Measurements from ENCODE around the gene SOX6.

SOX6 gene

DNA sequence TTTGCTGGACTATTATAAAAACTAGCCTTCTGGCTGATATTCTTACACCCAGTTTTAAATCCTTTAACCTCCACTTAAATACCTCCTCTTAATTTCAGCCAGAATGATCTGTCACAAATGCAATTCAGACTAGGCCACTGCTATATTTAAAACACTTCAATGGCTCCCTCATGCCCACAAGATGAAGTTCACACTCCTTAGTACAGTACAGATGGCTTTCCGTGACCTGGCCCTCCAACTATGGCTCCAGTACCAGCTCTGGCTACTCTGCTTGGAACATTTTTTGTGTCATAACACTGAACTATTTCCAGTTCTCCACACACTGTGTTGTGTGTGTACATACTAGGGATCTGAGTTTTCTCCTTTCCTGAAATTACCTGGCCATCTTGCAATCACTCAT lies 353.4 kb downstream of the SOX6 start:
- TF ChIP-seq, protein P1, sequence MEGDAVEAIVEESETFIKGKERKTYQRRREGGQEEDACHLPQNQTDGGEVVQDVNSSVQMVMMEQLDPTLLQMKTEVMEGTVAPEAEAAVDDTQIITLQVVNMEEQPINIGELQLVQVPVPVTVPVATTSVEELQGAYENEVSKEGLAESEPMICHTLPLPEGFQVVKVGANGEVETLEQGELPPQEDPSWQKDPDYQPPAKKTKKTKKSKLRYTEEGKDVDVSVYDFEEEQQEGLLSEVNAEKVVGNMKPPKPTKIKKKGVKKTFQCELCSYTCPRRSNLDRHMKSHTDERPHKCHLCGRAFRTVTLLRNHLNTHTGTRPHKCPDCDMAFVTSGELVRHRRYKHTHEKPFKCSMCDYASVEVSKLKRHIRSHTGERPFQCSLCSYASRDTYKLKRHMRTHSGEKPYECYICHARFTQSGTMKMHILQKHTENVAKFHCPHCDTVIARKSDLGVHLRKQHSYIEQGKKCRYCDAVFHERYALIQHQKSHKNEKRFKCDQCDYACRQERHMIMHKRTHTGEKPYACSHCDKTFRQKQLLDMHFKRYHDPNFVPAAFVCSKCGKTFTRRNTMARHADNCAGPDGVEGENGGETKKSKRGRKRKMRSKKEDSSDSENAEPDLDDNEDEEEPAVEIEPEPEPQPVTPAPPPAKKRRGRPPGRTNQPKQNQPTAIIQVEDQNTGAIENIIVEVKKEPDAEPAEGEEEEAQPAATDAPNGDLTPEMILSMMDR (IDR thresholded peaks at IDR 0.05; ENCODE audit: insufficient read depth, missing control alignments) = no peak
- DNase-seq (ENCODE audit: insufficient read length, low spot score) (no peak), FAIRE-seq (no peak)

DNA sequence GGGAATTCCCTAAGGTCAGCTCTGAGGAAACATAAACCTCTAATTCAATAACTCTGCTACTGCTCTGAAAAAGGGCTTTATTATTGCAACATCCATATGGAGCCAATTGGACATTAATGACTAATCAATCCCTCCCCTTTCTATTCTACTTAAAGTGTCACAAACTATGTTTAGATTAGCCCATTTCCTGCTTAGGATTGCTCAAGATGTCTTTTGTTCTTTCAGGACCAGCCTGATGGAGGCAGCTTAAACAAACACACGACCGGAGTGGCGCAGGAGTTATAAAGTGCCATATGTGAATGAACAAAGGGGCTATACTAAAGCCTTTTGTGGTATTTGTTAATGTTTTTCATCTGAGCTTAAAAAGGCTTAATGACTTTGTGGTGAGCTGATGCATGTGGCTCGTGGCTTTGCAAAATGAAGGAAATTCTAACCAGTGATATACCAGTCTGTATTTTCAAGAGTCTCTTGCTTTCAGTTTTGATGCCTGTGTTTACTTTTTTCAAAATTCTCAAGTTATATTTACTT lies 354.4 kb downstream of the SOX6 start:
- FAIRE-seq (peak; percentile 98), DNase-seq (ENCODE audit: insufficient read length, low spot score) (no peak)
- TF ChIP-seq, protein P1 (IDR thresholded peaks at IDR 0.05; ENCODE audit: insufficient read depth, missing control alignments) = peak; percentile 55

DNA sequence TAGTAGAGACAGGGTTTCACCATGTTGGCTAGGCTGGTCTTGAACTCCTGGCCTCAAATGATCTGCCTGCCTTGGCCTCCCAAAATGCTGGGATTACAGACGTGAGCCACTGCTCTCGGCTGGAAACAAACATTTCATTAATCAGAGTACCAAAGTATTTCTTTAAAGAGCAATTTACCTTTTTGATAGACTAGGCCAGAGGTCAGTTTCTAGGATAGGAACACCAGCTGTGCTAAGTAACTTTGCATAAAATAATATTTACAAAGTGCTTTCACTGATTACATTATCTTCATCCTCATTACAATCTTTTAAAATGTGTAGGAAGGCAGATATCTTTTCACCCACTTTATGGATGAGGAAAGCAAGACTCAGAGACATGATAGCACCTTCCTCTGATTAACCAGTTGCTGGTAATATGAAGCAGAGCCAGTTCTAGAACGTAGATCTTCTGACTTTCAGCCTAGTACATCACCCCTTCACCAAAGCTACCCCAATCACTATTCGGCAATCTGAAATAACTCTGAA lies 355.2 kb downstream of the SOX6 start:
- TF ChIP-seq, protein P1 (IDR thresholded peaks at IDR 0.05; ENCODE audit: insufficient read depth, missing control alignments) = no peak
- no peak for DNase-seq (ENCODE audit: insufficient read length, low spot score)
- no peak for FAIRE-seq

DNA sequence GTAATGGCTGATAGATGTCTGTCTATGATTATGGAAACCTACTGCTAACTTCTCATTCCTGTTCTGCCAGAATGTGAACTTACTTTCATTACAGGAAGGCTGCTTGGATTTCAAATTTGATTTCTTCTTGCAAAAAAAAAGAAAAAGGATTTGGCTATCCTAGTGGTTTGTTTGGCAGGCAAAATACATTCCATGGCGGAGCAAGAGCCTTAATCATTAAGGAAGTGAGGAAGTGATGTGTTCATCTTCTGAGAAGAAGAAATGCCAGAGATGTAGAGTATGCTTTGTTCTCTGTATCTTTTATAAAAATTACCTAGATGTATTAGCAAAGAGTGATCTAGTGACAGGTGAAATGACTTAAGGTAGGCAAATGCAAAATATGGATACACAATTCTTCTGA lies 356.3 kb downstream of the SOX6 start:
- TF ChIP-seq, protein P1 (IDR thresholded peaks at IDR 0.05; ENCODE audit: insufficient read depth, missing control alignments) = no peak
- FAIRE-seq (no peak), DNase-seq (ENCODE audit: insufficient read length, low spot score) (no peak)

DNA sequence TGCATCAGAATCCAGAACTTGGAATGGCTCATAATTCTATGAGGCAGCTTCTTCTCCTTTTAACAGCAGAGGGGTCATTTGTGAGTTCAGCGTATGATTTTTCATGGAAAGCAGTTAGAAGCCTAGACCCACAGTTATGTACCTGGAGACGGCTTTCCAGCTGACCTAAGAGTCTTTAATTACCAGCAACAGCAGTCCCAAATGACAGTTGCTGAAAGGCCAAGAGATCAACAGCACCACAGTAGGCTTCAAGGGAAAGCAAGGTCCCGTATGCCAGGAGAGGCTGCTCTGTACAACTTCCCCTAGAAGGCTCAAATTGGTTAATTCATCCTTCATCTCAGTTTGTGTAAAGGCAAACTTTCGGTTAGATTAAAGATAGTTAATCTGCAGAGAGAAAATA lies 363.0 kb downstream of the SOX6 start:
- DNase-seq (ENCODE audit: insufficient read length, low spot score) (no peak), FAIRE-seq (no peak)
- TF ChIP-seq, protein P1 (IDR thresholded peaks at IDR 0.05; ENCODE audit: insufficient read depth, missing control alignments) = no peak

DNA sequence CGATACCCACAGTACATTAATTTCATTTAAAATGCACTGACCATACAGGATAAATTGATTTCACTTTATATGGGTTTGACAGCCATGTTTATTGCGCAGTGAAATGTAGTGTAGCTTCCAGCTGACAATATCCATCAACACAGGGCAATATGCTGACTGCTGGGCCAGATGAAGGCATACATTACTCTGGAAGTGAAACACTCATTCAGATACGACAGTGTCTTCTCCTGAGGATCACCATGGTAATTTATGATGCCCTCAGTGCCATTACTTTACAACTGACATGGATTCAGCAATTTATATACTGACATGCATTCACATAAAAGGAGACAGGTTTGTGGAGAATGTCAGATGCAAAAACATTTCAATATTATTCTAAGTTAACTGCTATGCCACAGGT lies 365.1 kb downstream of the SOX6 start:
- DNase-seq (ENCODE audit: insufficient read length, low spot score) = no peak
- TF ChIP-seq, protein P1 (IDR thresholded peaks at IDR 0.05; ENCODE audit: insufficient read depth, missing control alignments) = no peak
- no peak for FAIRE-seq

GRCh38 chr11:15989685-15990084 lies 366.7 kb downstream of the SOX6 start:
- TF ChIP-seq, protein P1 (IDR thresholded peaks at IDR 0.05; ENCODE audit: insufficient read depth, missing control alignments) = no peak
- no peak for DNase-seq (ENCODE audit: insufficient read length, low spot score)
- FAIRE-seq = no peak
